OCI-LY3 (cell line): Measurements from ENCODE around the gene FGD6.

Experiments used
- H2AFZ ChIP-seq: fragments of 200-600, 300-600 bp; shearing (Covaris generic); 2 replicates; pipeline ENCODE4 v1.6.0; 2014; ENCODE audit warnings: antibody characterized with exemption, low read depth, low read length
- H3K27ac ChIP-seq: fragments of 200-600, 300-600 bp; sonication (generic); 2 replicates; pipeline ENCODE4 v1.5.1; 2014; ENCODE audit warnings: mild to moderate bottlenecking, low read length, moderate library complexity, mixed read lengths
- H3K27me3 ChIP-seq: fragments of 200-600, 300-600 bp; sonication (generic); 2 replicates; pipeline ENCODE4 v1.6.1; 2014; ENCODE audit warnings: low read depth, low read length, mixed read lengths
- H3K36me3 ChIP-seq: fragments of 200-600, 300-600 bp; sonication (generic); replicated peaks from 2 replicates; pipeline ENCODE3; 2014; ENCODE audit warnings: low read depth, low read length, mixed read lengths
- H3K4me1 ChIP-seq: fragments of 300-600, 200-600 bp; sonication (generic); 2 replicates; pipeline ENCODE4 v1.6.1; 2014; ENCODE audit warnings: low read length, mixed read lengths
- H3K4me2 ChIP-seq: fragments of 200-600, 300-600 bp; sonication (generic); 2 replicates; pipeline ENCODE4 v1.6.1; 2014; ENCODE audit warnings: low read length, mixed read lengths
- H3K4me3 ChIP-seq: fragments of 300-600, 200-600 bp; sonication (generic); 2 replicates; pipeline ENCODE4 v1.5.1; 2014; ENCODE audit warnings: antibody characterized with exemption, mild to moderate bottlenecking, low read length, moderate library complexity
- H3K79me2 ChIP-seq: fragments of 300-600, 200-600 bp; shearing (Covaris generic); 2 replicates; pipeline ENCODE4 v1.6.1; 2014; ENCODE audit warnings: mild to moderate bottlenecking, low read length, mixed read lengths
- H3K9ac ChIP-seq: fragments of 300-600, 200-600 bp; shearing (Covaris generic); 2 replicates; pipeline ENCODE4 v1.6.0; 2014; ENCODE audit warnings: mild to moderate bottlenecking, low read length, moderate library complexity
- H3K9me3 ChIP-seq: fragments of 200-600, 300-600 bp; shearing (Covaris generic); 2 replicates; pipeline ENCODE4 v1.6.1; 2014; ENCODE audit warnings: low read length, mixed read lengths; ENCODE audit not compliant: insufficient read depth
- H4K20me1 ChIP-seq: fragments of 200-600, 300-600 bp; sonication (generic); 2 replicates; pipeline ENCODE4 v1.6.1; 2016; ENCODE audit warnings: low read length, mixed read lengths; ENCODE audit not compliant: insufficient read depth
- EZH2phosphoT487 ChIP-seq: fragments of 200-600 bp; shearing (Covaris generic); IDR thresholded peaks from 2 replicates; pipeline ENCODE4 v1.6.1; 2018; ENCODE audit warnings: antibody characterized with exemption, mixed run types, low read depth
- TF ChIP-seq, protein P1 (sequence below): fragments of 200-600, 300-600 bp; sonication (generic); IDR thresholded peaks from 2 replicates; pipeline ENCODE4 v1.5.1; 2014; ENCODE audit warnings: antibody characterized with exemption, low read length, low read depth

FGD6 gene

DNA sequence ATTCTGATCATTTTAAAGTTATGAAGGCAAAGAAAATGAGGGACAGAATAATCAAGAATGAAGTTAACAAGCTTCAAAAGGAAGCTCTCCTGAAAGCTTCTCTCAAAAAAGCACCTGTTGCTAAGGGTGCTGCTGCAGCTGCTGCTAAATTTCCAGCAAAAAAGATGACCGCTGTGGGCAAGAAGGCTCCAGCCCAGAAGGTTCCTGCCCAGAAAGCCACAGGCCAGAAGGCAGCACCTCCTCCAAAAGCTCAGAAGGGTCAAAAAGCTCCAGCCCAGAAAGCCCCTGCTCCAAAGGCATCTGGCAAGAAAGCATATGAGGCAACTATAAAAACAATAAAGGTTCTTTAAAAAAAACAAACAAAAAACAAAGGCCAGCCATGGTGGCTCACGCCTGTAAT, 91.2 kb downstream of the FGD6 start:
- Histone ChIP-seq H3K4me2 (no peak overlapping the region), H2AFZ (no peak overlapping the region), H3K79me2 (no peaks in the 10 kb centered on the region)

DNA sequence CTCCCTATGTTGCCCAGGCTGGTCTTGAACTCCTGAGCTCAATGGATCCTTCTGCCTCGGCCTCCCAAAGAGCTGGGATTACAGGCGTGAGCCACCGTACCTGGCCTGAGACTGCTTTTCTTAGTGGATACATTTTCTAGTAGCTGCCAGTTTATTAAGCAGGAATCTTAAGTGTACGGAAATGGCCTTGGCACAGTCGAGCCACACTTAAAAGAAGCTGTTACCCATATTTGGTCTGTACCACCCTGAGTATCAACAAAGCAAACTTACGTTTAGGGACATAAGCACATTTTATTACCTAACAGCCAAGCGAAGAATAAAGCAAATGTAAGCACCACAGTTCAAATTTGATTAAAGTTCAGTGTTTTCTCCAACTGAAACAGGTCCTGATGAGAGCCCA, 93.2 kb downstream of the FGD6 start:
- Histone ChIP-seq H3K9ac (no peak overlapping the region), H3K4me1 (no peaks in the 10 kb centered on the region), H3K36me3 (no peaks in the 10 kb centered on the region), H3K9me3 (no peaks in the 10 kb centered on the region), H3K27ac (no peak overlapping the region), H3K4me2 (no peak overlapping the region), H2AFZ (no peak overlapping the region), H4K20me1 (no peaks in the 10 kb centered on the region), H3K4me3 (no peak overlapping the region), H3K79me2 (no peaks in the 10 kb centered on the region), H3K27me3 (no peaks in the 10 kb centered on the region)
- TF ChIP-seq EZH2phosphoT487 = no peak
- TF ChIP-seq, protein P1, sequence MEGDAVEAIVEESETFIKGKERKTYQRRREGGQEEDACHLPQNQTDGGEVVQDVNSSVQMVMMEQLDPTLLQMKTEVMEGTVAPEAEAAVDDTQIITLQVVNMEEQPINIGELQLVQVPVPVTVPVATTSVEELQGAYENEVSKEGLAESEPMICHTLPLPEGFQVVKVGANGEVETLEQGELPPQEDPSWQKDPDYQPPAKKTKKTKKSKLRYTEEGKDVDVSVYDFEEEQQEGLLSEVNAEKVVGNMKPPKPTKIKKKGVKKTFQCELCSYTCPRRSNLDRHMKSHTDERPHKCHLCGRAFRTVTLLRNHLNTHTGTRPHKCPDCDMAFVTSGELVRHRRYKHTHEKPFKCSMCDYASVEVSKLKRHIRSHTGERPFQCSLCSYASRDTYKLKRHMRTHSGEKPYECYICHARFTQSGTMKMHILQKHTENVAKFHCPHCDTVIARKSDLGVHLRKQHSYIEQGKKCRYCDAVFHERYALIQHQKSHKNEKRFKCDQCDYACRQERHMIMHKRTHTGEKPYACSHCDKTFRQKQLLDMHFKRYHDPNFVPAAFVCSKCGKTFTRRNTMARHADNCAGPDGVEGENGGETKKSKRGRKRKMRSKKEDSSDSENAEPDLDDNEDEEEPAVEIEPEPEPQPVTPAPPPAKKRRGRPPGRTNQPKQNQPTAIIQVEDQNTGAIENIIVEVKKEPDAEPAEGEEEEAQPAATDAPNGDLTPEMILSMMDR = no peak

More for the DNA sequence above, 91.2 kb downstream of the FGD6 start:
- H3K4me1 ChIP-seq = no peaks in the 10 kb centered on the region
- TF ChIP-seq, protein P1 = no peak
- no peak for TF ChIP-seq EZH2phosphoT487
- H3K27me3 ChIP-seq = no peaks in the 10 kb centered on the region
- H3K9ac ChIP-seq = no peak overlapping the region
- no peaks in the 10 kb centered on the region for H3K36me3 ChIP-seq
- H4K20me1 ChIP-seq = no peaks in the 10 kb centered on the region
- H3K4me3 ChIP-seq = no peak overlapping the region
- no peaks in the 10 kb centered on the region for H3K9me3 ChIP-seq
- no peak overlapping the region for H3K27ac ChIP-seq

DNA sequence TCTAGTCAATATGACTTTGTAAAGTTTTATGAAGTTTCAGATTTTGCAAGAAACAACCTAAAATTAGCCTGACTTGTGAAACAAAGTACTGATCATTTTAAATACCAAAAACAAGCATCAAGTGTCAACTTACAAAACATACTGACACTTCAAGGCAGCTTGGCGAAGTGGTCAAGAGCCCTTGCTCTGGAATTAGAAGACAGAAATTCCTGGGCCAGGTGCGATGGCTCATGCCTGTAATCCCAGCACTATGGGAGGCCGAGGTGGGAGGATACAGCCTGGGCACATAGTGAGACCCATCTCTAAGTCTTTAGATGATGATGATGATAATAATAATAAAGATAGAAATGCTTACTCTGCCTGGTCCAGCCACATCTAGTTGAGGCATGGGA, 98.5 kb downstream of the FGD6 start:
- Histone ChIP-seq H3K36me3 (no peaks in the 10 kb centered on the region), H3K4me3 (no peak overlapping the region), H3K9me3 (no peaks in the 10 kb centered on the region), H2AFZ (no peak overlapping the region), H3K4me2 (no peak overlapping the region), H3K4me1 (0 out of 2 replicates have a peak, but pooled peaks cover 3% of the 10 kb centered on the region), H4K20me1 (no peaks in the 10 kb centered on the region), H3K27ac (no peak overlapping the region), H3K27me3 (peaks cover 11% of the 10 kb centered on the region), H3K9ac (no peak overlapping the region), H3K79me2 (no peaks in the 10 kb centered on the region)
- no peak for TF ChIP-seq EZH2phosphoT487
- TF ChIP-seq, protein P1 = no peak

DNA sequence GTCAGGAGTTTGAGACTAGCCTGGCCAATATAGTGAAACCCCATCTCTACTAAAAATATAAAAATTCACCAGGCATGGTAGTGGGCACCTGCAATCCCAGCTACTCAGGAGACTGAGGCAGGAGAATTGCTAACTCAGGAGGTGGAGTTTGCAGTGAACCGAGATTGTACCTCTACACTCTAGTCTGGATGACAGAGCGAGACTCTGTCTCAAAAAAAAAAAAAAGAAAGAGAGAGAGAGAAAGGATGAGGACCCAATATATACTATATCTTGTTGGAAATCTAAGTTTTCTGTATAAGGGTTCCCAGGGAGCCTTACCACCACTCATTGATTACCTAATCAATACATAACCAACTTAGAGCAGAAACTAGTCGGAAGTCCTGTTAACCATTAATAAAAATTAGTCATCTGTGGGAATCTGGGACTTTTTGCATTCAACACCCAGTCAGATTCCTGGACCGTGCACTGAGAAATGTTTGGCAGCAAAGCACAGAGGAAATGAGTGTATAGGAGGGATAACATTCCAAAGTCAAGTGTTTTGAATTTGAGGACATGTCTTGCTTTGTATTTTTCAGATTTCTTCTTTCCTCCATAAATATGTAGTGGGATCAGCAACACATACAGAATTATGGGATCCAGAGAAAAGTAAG, 99.0 kb downstream of the FGD6 start:
- Histone ChIP-seq H3K9ac (no peak overlapping the region), H3K4me3 (no peak overlapping the region), H3K9me3 (no peaks in the 10 kb centered on the region), H3K27me3 (peaks cover 13% of the 10 kb centered on the region), H3K4me1 (0 out of 2 replicates have a peak, but pooled peaks cover 3% of the 10 kb centered on the region), H2AFZ (no peak overlapping the region), H3K79me2 (no peaks in the 10 kb centered on the region), H3K4me2 (no peak overlapping the region), H3K36me3 (no peaks in the 10 kb centered on the region), H3K27ac (no peak overlapping the region), H4K20me1 (no peaks in the 10 kb centered on the region)
- TF ChIP-seq, protein P1 = no peak
- no peak for TF ChIP-seq EZH2phosphoT487
